HG03378 (cell line): ENCODE measurements around the gene AQP7.
"Not testable (repeated sequence)": the region's sequence is repeated elsewhere in the genome, so short reads cannot be mapped to it uniquely, and the experiment has no call there.

ENCODE experiments used
- ATAC-seq: cut with Tn5 transposase; IDR thresholded peaks from one replicate; pipeline ENCODE4 v1.9.1; 2021; ENCODE audit warnings: mild to moderate bottlenecking, moderate library complexity; ENCODE audit not compliant: unreplicated experiment

AQP7 gene

GRCh38 chr9:33399047-33399446 is 3.3 kb downstream of the AQP7 start:
- ATAC-seq = not testable (repeated sequence)

GRCh38 chr9:33397801-33398200 is 4.6 kb downstream of the AQP7 start:
- not testable (repeated sequence) for ATAC-seq

- ATAC-seq = not testable (repeated sequence)
Measured at GRCh38 chr9:33395159-33395879, 7.0 kb downstream of the AQP7 start.

DNA sequence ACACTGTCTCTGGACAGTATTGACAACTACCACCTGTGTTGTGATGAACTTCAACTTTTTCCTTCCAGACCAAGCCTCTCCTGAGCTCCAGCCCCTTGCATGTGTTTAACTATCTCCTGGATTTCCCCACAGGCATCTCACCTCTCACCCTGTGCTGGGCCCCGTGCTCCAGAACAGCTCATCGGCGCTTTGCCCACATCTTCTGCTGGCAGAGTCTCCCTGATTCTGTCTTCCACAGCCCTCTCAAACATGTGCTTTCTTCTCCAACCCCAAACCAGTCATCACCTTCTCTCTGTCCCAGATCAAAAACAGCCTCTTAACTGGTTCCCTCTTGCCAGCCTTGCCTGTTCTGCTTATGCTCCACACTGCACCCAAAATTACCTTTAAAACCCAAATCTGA is 8.4 kb downstream of the AQP7 start:
- ATAC-seq = not testable (repeated sequence)

- no peak for ATAC-seq
Measured at GRCh38 chr9:33393581-33393980, 8.8 kb downstream of the AQP7 start.

DNA sequence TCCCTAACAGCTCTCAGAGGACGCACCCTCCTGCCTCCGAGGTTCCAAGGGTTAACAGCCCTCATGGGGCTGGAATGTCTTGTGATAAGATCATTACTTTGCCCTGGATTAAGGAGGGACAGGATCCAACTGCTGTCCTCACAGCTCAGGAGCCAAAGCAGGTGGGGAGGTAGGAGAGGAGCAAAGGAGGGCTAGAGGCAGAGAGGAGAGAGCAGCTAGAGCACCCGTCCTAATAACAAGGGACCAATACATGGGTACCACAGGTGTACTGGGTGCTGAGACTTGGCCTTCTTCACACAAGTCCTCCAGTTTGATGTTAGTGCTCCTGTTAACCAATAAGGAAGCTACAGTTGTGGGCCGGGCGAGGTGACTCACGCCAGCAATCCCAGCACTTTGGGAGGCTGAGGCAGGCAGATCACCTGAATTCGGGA is 9.8 kb downstream of the AQP7 start:
- ATAC-seq = not testable (repeated sequence)

GRCh38 chr9:33391111-33391771 is 11.1 kb downstream of the AQP7 start:
- ATAC-seq = not testable (repeated sequence)

DNA sequence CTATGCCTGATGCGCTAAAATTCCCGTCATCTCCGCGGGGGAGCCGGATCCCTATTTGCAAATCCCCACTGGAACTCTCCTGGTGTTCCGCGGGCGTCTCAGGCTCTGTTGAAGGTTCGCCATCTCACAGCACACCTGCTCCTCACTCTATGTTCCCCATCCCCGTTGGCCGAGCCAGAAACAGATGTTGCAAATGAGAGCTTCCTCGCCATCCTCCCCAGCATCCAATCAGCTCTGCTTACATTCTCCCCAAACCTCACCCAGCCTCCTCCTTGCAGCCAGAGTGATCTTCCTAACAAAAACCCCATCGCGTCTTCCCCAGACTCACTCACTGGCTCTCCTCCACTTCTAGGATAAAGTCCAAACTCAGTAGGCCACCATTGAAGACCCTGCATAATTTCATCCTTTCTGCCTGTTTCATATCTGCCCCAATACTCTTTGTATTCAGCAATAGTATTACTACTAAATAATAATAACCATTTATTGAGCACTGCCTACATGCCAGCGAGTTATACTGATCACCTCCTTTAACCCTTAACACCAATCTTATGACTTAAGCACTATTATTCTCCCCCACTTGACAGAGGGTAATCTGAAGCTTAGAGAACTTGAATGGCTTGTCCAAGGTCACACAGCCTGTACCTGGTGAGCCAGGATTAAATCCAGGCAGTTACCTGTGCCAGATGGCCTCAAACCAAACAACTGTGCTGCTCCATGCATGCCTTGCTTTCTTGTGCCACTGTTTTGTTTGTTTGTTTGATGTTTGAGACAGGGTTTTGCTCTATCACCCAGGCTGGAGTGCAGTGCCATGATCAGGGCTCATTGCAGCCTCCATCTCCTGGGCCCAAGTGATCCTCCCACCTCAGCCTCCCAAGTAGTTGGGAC is 14.0 kb downstream of the AQP7 start:
- no peak for ATAC-seq

DNA sequence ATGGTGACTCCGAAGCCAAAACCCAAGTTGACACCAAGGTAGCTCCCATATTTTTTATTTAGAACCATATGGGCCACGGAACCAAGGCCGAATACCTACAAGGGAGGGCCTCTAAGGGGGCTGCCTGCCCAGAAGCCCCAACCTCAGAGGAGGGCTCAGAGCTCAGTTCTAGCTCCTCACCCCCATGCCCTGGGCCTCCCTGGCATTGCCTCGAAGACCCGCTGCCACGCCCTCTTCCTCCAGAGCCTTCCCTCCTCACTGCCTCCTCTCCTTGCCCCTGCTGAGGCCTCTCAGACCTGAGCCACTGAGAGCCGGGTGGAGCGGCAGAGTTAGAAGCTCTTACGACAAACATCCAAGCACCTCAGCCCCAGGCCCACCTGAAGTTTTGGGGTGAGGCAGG is 15.4 kb downstream of the AQP7 start:
- not testable (repeated sequence) for ATAC-seq

- ATAC-seq = not testable (repeated sequence)
Measured at GRCh38 chr9:33386641-33386996, 15.7 kb downstream of the AQP7 start.

DNA sequence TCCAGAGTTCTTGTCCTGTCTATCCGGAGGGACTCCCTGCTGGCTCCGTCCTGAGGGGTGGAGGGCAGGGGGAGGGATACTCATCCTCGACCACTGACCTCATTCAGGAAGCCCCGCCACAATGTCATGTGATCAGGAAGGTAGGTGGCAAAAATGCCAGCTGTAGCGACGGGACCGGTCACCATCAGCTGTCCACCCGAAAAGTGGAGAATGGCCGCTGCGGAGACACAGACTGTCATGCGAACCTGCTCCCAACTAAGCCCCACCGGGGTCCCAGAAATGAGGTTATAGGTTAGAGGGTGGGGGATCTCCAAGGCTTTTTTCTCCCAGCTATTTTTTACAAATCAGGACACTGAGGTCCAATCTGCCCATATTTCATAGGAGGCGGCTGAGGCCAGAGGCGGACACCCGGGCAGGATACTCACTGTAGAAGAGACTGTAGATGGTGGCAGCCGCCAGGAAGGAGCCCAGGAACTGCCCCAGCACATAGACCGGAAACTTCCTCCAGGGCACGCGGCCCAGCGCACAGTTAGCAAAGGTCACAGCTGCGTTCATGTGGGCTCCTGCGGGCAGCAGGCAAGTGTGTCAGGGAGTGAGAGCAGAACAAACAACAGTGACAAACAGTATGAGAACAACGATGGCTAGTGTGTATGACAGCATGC is 16.3 kb downstream of the AQP7 start:
- ATAC-seq = not testable (repeated sequence)

DNA sequence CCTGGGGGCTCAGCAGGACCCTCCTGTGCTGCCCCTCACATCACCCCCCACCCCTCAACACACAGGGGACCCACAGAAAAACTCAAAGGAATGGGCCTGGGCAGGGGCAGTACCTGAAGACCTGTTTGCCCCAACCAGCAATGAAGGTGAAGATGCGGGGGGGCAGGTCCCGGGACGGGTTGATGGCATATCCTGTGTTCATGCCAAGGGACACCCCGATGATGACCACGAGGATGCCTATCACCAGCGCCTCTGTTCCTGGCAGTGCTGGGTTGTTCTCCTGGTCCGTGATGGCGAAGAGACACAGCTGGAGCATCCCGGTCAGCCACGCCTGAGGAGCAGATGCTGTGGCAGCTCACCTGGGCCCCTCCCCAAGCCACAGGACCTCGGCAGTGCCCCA is 16.8 kb downstream of the AQP7 start:
- ATAC-seq = not testable (repeated sequence)

GRCh38 chr9:33383396-33383795 is 19.0 kb downstream of the AQP7 start:
- not testable (repeated sequence) for ATAC-seq

DNA sequence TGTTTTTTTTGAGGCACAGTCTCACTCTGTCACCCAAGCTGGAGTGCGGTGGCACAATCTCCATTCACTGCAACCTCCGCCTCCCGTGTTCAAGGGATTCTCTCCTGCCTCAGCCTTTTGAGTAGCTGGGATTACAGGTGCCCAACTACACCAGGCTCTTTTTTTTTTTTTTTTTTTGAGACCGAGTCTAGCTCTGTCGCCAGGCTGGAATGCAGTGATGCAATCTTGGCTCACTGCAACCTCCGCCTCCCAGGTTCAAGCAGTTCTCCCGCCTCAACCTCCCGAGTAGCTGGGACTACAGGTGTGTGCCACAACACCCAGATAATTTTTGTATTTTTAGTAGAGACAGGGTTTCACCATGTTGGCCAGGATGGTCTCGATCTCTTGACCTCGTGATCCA is 20.0 kb downstream of the AQP7 start:
- ATAC-seq = not testable (repeated sequence)

DNA sequence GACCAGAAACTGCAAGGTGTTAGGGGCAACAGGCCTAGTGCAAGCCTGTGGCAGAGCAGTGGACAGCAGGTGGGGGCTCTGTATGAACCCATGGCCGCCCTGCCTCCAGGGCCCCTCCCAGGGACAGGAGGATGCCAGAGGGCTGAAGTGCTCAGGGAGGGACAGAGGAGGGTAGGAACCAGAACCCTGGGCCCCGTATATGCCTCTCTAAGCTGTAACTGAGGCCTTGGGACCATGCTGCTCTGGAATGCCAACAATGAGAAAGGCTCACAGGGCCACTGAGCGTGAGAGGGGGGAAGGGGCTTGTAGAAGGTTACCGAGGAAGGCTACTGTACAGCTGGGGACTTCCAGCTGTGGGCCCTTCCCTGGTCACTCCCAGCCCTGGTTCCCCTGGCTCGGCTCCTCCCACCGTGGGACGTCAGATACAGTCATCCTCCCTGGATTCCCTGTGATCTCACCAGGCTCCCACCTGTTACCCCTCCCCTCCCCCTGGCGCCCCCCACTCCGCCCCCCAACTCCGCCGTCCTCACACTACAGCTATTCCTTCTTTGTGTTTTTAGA is 21.1 kb downstream of the AQP7 start:
- no peak for ATAC-seq

GRCh38 chr9:33380390-33381094 is 21.8 kb downstream of the AQP7 start:
- no peak for ATAC-seq

DNA sequence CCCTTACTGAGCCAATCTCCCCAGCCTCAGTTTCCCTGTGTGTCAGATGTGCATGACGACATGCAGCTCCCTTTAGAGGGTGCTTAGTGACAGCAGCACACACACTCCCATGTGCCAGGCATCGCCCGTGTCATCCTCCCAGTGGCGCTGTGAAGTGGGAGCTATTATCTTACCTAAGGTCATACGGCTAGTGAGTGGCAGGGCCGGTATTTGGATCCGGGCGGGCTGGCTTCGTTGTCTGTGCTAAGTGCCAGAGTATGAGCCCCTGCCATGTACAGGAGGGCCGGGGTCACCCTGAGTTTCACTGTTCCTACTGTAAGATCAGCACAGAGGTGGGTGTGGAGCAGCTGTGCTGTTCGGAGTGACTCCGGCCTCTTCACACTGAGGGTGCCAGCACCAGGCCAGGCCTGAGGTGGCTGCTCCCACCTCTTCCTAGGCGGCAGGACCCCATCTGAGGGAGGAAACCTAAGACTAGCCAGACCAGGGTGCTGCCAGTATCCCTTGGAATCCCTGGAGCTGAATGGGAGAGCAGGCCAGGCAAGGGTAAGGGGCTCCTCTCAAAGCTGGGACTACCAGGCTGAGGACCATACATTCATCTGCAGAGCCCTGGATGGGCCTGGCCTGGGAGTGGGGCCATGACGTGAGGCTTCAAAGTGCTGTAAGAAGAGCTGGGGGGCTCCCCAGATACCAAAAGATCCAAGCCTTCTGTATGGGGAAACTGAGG is 22.5 kb downstream of the AQP7 start:
- ATAC-seq = no peak

GRCh38 chr9:33378121-33378795 is 24.1 kb downstream of the AQP7 start:
- no peak for ATAC-seq
